ENCODE measurements around the gene XKR7.

Gene XKR7

DNA sequence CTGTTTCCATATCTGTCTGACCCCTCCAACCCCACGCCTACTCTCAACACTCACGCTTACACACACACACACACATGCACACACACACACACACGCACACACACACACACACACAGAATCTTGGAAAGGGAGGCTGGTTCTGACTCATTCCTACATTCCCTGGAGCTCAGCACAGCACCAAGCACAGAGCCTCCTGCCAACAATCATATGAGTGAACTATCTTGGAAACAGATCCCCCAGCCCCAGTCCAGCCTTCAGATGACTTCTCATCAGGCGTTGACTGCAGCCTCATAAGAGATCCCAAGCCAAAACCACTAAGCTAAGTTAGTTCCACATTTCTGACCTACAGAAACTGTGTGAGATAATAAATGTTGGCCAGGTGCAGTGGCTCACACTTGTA is 70.0 kb downstream of the XKR7 start:
- H3K4me3 ChIP-seq (ENCODE audit: low read depth, low read length) = no peak overlapping the region
- TF ChIP-seq, protein P1, sequence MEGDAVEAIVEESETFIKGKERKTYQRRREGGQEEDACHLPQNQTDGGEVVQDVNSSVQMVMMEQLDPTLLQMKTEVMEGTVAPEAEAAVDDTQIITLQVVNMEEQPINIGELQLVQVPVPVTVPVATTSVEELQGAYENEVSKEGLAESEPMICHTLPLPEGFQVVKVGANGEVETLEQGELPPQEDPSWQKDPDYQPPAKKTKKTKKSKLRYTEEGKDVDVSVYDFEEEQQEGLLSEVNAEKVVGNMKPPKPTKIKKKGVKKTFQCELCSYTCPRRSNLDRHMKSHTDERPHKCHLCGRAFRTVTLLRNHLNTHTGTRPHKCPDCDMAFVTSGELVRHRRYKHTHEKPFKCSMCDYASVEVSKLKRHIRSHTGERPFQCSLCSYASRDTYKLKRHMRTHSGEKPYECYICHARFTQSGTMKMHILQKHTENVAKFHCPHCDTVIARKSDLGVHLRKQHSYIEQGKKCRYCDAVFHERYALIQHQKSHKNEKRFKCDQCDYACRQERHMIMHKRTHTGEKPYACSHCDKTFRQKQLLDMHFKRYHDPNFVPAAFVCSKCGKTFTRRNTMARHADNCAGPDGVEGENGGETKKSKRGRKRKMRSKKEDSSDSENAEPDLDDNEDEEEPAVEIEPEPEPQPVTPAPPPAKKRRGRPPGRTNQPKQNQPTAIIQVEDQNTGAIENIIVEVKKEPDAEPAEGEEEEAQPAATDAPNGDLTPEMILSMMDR (IDR thresholded peaks at IDR 0.05; ENCODE audit: low read depth, low read length, missing control alignments) = no peak
- DNase-seq (ENCODE audit: low read depth) = no peak

DNA sequence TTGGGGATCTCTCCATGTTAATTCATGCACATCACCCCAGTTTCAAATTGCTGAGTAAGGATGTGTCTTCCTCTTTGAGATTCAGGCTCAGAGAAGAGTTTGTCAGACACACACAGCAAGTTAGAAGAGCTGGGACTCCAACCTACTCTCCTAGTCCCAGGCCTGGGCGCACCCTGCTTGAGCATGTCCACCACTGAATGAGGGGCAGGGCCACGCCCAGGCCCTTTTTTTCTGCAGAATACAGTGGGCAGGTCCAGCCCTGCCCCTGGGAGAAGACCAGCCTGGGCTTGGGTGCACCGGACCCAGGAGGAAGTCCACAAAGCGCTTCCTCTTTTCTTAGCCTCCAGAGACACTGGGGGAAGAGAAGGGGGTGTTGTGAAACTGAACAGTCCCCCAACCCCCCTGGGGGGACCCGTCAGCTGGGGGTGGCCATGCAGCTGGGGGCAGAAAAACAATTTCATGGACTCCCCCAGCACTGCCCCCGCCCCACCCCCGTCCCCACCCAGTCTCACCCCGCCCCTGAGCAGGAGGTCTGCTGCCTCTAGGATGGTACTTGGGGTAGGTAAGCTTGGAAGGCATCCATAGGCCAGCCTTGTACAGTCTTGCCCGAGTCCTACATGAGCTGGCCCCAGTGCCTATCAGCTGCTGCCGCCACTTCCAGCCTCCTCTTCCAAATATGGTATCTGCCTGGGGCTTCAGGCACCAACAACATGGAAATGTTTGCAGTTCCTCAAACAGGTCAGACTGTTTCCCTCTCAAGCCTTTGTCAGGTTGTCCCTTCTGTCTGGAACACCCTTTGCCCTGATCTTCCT is 72.4 kb downstream of the XKR7 start:
- TF ChIP-seq, protein P1 (IDR thresholded peaks at IDR 0.05; ENCODE audit: low read depth, low read length, missing control alignments) = no peak
- no peak for DNase-seq (ENCODE audit: low read depth)
- H3K4me3 ChIP-seq (ENCODE audit: low read depth, low read length) = no peak overlapping the region

DNA sequence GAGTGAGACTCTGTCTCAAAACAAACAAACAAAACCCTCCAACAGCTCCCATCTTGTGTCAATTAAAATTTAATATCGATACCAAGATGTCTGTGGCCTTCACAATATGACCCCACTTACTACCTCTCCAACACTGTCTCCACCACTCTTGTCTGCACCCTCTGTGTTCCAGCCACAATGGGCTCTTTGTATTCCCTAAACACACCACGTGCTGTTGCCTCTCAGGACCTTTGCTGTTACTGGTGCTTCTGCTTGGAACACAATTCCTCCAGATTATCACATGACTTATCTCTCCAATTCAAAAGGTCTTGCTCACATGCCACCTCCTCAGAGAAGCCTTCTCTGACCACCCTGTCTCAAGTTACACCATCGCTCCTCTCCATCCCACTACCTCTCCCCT is 78.0 kb downstream of the XKR7 start:
- H3K4me3 ChIP-seq (ENCODE audit: low read depth, low read length) = no peak overlapping the region
- TF ChIP-seq, protein P1 (IDR thresholded peaks at IDR 0.05; ENCODE audit: low read depth, low read length, missing control alignments) = no peak

DNA sequence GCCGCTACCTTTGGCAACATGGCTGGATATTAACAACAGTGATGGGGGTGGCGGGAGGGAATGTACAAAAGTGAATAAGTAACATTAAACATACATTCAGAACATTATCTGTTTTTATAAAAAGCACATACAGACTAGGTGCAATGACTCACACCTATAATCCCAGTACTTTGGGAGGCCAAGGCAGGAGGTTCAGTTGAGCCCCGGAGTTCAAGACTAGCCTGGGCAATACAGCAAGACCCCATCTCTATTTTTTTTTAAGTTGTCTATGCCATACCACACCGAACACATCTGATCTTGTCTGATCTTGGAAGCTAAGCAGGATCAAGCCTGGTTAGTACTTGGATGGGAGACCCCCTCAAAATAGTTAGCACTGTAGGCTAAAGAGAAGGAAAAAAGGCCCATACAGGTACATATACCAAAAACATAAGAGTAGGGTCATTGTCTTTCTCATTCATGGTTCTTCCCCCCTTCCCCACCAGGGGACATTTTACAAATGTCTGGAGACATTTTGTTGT is 82.4 kb downstream of the XKR7 start:
- no peak for DNase-seq (ENCODE audit: low read depth)
- TF ChIP-seq, protein P1 (IDR thresholded peaks at IDR 0.05; ENCODE audit: low read depth, low read length, missing control alignments) = peak; percentile 12
- no peak overlapping the region for H3K4me3 ChIP-seq (ENCODE audit: low read depth, low read length)

More for the DNA sequence above, 78.0 kb downstream of the XKR7 start:
- no peak for DNase-seq (ENCODE audit: low read depth)

DNA sequence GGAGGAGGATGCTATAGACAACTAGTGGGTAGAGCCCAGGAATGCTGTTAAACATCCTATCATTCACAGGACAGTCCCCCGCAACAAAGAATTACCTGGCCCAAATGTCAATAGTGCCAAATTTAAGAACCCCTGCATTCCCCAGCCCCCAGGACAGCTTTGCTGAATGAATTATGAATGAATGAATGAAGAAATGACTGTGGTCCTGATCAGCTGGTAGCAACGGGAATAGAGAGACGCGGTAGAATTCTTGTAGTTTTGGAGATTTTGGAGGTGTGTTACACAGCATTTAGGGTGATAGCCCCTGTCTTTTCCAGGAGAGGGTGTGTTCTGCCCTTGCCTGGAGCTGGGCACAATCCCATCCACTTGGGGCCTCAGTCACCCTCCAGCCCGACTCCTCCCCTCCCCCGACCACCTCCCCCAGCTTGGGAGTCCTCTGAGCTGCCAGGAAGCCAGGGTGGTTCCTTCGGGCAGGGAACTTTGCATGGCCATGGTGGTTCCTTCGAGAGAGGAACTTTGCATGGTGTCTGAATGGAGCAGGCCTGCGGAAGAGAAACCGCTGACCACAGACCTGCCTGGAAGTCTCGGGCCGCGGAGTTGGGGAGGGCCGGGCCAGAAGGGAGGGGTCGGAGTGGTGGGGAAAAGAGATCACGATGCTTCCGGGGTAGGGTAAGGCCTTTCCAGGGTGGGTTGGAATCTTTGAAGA is 83.1 kb downstream of the XKR7 start:
- no peak for DNase-seq (ENCODE audit: low read depth)
- no peak overlapping the region for H3K4me3 ChIP-seq (ENCODE audit: low read depth, low read length)

GRCh38 chr20:32051720-32052089 is 83.8 kb downstream of the XKR7 start:
- TF ChIP-seq, protein P1 (IDR thresholded peaks at IDR 0.05; ENCODE audit: low read depth, low read length, missing control alignments) = no peak
- H3K4me3 ChIP-seq (ENCODE audit: low read depth, low read length) = peak overlapping the region; percentile 87

More for the DNA sequence above, 83.1 kb downstream of the XKR7 start:
- TF ChIP-seq, protein P1 (IDR thresholded peaks at IDR 0.05; ENCODE audit: low read depth, low read length, missing control alignments) = no peak

More at GRCh38 chr20:32051720-32052089, 83.8 kb downstream of the XKR7 start:
- no peak for DNase-seq (ENCODE audit: low read depth)

Data from GM12864 (cell line).